Fibroblast of lung (primary cell): ENCODE measurements around the gene TMED4. TPM values are rescaled to one million over a fixed set of nuclear protein-coding genes. Genes with fewer than 3 reads are reported as not detected.

Experiments used
- DNase-seq, 2 donors: peaks; one replicate each; pipeline versions ENCODE4 v3.0.0 to v3.0.0-alpha.2; 2010; ENCODE audit warnings: low read depth in 2 of 2
- H2AFZ ChIP-seq: 2 replicates; pipeline ENCODE4 v1.5.1; 2012; ENCODE audit warnings: low read length, control low read depth, inconsistent platforms
- H3K27ac ChIP-seq: 2 replicates; pipeline ENCODE4 v1.5.1; 2011; ENCODE audit warnings: low read length, control low read depth; ENCODE audit not compliant: insufficient read depth
- H3K27me3 ChIP-seq: 2 replicates; pipeline ENCODE4 v1.5.1; 2011; ENCODE audit warnings: mild to moderate bottlenecking, low read length; ENCODE audit not compliant: control insufficient read depth, insufficient read depth
- H3K36me3 ChIP-seq: 2 replicates; pipeline ENCODE4 v1.5.1; 2011; ENCODE audit warnings: low read length; ENCODE audit not compliant: control insufficient read depth, insufficient read depth
- H3K4me1 ChIP-seq: 2 replicates; pipeline ENCODE4 v1.5.1; 2011; ENCODE audit warnings: low read length; ENCODE audit not compliant: control insufficient read depth, insufficient read depth; ENCODE audit errors: extremely low read depth
- H3K4me2 ChIP-seq: 2 replicates; pipeline ENCODE4 v1.5.1; 2011; ENCODE audit warnings: low read length, control low read depth; ENCODE audit not compliant: insufficient read depth; ENCODE audit errors: extremely low read depth
- H3K4me3 ChIP-seq, 4 experiments: fragments of 200-600 bp in 1 of 4; sonication (generic) in 1 of 4; replicated peaks in 1 of 4; 2 replicates each; pipeline ENCODE4 v1.5.1; 2011 to 2016; ENCODE audit warnings: low read length in 4 of 4, low read depth in 3 of 4, mild to moderate bottlenecking in 3 of 4, control low read depth in 2 of 4, inconsistent platforms in 1 of 4, mixed read lengths in 1 of 4; ENCODE audit not compliant: insufficient read depth in 1 of 4; ENCODE audit errors: control extremely low read depth in 1 of 4
- H3K79me2 ChIP-seq: 2 replicates; pipeline ENCODE4 v1.5.1; 2012; ENCODE audit warnings: mild to moderate bottlenecking, low read length, inconsistent platforms; ENCODE audit not compliant: control insufficient read depth, insufficient read depth
- H3K9ac ChIP-seq: 2 replicates; pipeline ENCODE4 v1.5.1; 2011; ENCODE audit warnings: mild to moderate bottlenecking, low read length, control low read depth; ENCODE audit not compliant: insufficient read depth
- H3K9me3 ChIP-seq: 2 replicates; pipeline ENCODE4 v1.5.1; 2012; ENCODE audit warnings: low read depth, low read length; ENCODE audit not compliant: control insufficient read depth, insufficient read depth
- H4K20me1 ChIP-seq: 2 replicates; pipeline ENCODE4 v1.5.1; 2011; ENCODE audit warnings: low read length; ENCODE audit not compliant: control insufficient read depth, insufficient read depth; ENCODE audit errors: extremely low read depth
- EZH2 ChIP-seq: IDR thresholded peaks from 2 replicates; pipeline ENCODE4 v1.5.1; 2012; ENCODE audit warnings: low read length, control low read depth, mild to moderate bottlenecking; ENCODE audit errors: missing control alignments
- polyA plus RNA-seq, 2 donors: library from polyadenylated mRNA; depleted of rRNA in 1 of 2; stranded (reverse) in 1 of 2; unstranded in 1 of 2; fragments of >200 nt; gene quantifications; 2 replicates each; pipeline ENCODE4 v1.2.1, GENCODE V29; 2011 to 2012; ENCODE audit warnings: missing spikeins in 1 of 2
- total RNA-seq: library from RNA; depleted of rRNA; stranded (reverse); fragments of >200 nt; gene quantifications from 2 replicates; pipeline ENCODE4 v1.2.1, GENCODE V29; 2014
- TF ChIP-seq, protein P1 (sequence below), 2 donors: IDR thresholded peaks in 1 of 2; conservative IDR thresholded peaks in 1 of 2; 1 replicate in 1 of 2; 2 replicates in 1 of 2; pipeline ENCODE4 v1.5.1; 2011 to 2012; ENCODE audit warnings: low read length in 2 of 2, control low read depth in 1 of 2, inconsistent platforms in 1 of 2, low read depth in 1 of 2, mild to moderate bottlenecking in 1 of 2

The TMED4 gene
- total and polyA plus RNA-seq, 2 donors (not counting 1 experiment from before 2014, with no cell fraction given), result 74.5 to 101 TPM

DNA sequence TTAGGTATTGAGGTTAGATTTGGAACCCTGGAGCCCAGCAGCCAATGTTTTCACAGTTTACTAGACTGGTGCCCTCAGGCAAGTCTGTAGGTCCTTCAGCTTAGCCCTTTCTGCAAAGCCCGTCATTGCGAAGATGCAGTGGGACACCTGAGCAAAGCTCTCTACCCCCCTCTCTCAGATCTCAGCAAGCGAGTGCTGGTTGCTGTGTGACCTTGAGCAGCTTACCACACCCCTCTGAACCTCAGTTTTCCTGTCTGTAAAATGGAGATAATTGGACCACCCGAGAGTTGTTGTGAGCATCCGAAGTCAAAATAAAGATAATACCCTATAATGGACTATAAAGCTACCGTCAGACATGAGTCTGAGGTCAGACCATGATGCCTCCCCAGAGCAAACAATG, 44.6 kb downstream of the TMED4 start:
- H3K4me1 ChIP-seq, result peaks cover 6% of the 10 kb centered on the region
- H3K4me3 ChIP-seq, result no peak overlapping the region
- H3K36me3 ChIP-seq, result no peaks in the 10 kb centered on the region
- H3K4me2 ChIP-seq, result no peak overlapping the region
- no peaks in the 10 kb centered on the region for H3K9me3 ChIP-seq
- H3K79me2 ChIP-seq, result no peaks in the 10 kb centered on the region
- H3K9ac ChIP-seq, result no peak overlapping the region
- H3K27ac ChIP-seq, result no peak overlapping the region
- H4K20me1 ChIP-seq, result no peaks in the 10 kb centered on the region
- no peaks in the 10 kb centered on the region for H3K27me3 ChIP-seq
- TF ChIP-seq EZH2, result no peak
- TF ChIP-seq, protein P1, sequence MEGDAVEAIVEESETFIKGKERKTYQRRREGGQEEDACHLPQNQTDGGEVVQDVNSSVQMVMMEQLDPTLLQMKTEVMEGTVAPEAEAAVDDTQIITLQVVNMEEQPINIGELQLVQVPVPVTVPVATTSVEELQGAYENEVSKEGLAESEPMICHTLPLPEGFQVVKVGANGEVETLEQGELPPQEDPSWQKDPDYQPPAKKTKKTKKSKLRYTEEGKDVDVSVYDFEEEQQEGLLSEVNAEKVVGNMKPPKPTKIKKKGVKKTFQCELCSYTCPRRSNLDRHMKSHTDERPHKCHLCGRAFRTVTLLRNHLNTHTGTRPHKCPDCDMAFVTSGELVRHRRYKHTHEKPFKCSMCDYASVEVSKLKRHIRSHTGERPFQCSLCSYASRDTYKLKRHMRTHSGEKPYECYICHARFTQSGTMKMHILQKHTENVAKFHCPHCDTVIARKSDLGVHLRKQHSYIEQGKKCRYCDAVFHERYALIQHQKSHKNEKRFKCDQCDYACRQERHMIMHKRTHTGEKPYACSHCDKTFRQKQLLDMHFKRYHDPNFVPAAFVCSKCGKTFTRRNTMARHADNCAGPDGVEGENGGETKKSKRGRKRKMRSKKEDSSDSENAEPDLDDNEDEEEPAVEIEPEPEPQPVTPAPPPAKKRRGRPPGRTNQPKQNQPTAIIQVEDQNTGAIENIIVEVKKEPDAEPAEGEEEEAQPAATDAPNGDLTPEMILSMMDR (conservative IDR thresholded peaks at IDR 0.05 in 1 of 2, IDR thresholded peaks at IDR 0.05 in 1 of 2; ENCODE audit: low read depth in 1 of 2, low read length in 2 of 2), result no peak
- DNase-seq, result no peak
- no peak overlapping the region for H2AFZ ChIP-seq

- peaks cover 6% of the 10 kb centered on the region for H3K4me1 ChIP-seq
- no peak overlapping the region for H3K4me2 ChIP-seq
- H3K36me3 ChIP-seq, result no peaks in the 10 kb centered on the region
- no peak overlapping the region for H3K27ac ChIP-seq
- no peak overlapping the region for H2AFZ ChIP-seq
- H3K27me3 ChIP-seq, result no peaks in the 10 kb centered on the region
- no peaks in the 10 kb centered on the region for H3K9me3 ChIP-seq
- DNase-seq, result no peak
- H3K79me2 ChIP-seq, result no peaks in the 10 kb centered on the region
- H3K9ac ChIP-seq, result no peak overlapping the region
- TF ChIP-seq, protein P1 (conservative IDR thresholded peaks at IDR 0.05 in 1 of 2, IDR thresholded peaks at IDR 0.05 in 1 of 2; ENCODE audit: low read depth in 1 of 2, low read length in 2 of 2), result no peak
- no peak for TF ChIP-seq EZH2
- no peaks in the 10 kb centered on the region for H4K20me1 ChIP-seq
- no peak overlapping the region for H3K4me3 ChIP-seq
Measured at GRCh38 chr7:44536090-44536489, 45.9 kb downstream of the TMED4 start.

GRCh38 chr7:44535348-44536064, 46.5 kb downstream of the TMED4 start:
- H3K27me3 ChIP-seq, result no peaks in the 10 kb centered on the region
- TF ChIP-seq, protein P1 (conservative IDR thresholded peaks at IDR 0.05 in 1 of 2, IDR thresholded peaks at IDR 0.05 in 1 of 2; ENCODE audit: low read depth in 1 of 2, low read length in 2 of 2), result no peak
- TF ChIP-seq EZH2, result no peak
- H2AFZ ChIP-seq, result no peak overlapping the region
- H3K9ac ChIP-seq, result no peak overlapping the region
- peaks cover 6% of the 10 kb centered on the region for H3K4me1 ChIP-seq
- no peak overlapping the region for H3K4me2 ChIP-seq
- no peaks in the 10 kb centered on the region for H3K36me3 ChIP-seq
- no peak for DNase-seq
- H3K4me3 ChIP-seq, result no peak overlapping the region
- no peaks in the 10 kb centered on the region for H4K20me1 ChIP-seq
- no peaks in the 10 kb centered on the region for H3K79me2 ChIP-seq
- no peaks in the 10 kb centered on the region for H3K9me3 ChIP-seq
- H3K27ac ChIP-seq, result no peak overlapping the region
